Measurements from ENCODE around the gene ARHGAP25. TPM values are rescaled to one million over a fixed set of nuclear protein-coding genes. Genes with fewer than 3 reads are reported as not detected.

Gene ARHGAP25
- total and polyA plus RNA-seq, 10 of the 15 experiments (the other 5 are each of a cell fraction or from before 2014, with no cell fraction given) = 0.15 to 1.0 (median 0.46) TPM

GRCh38 chr2:68860111-68860510 is 125.5 kb downstream of the ARHGAP25 start:
- DNase-seq (ENCODE audit: low read depth, low spot score) = no peak
- RAD21 ChIA-PET (ENCODE audit: unreplicated experiment) = no interaction called here
- Histone ChIP-seq H4K20me1 (ENCODE audit: control insufficient read depth, insufficient read depth) (no peaks in the 10 kb centered on the region), H3K4me1 (ENCODE audit: control insufficient read depth, insufficient read depth, low read length) (no peaks in the 10 kb centered on the region), H3K4me2 (ENCODE audit: control insufficient read depth, insufficient read depth) (no peak overlapping the region), H3K9me3 (replicated peaks; ENCODE audit: control insufficient read depth, insufficient read depth, low read length) (no peaks in the 10 kb centered on the region), H3K27ac (ENCODE audit: control insufficient read depth, insufficient read depth) (no peak overlapping the region), H3K79me2 (ENCODE audit: control insufficient read depth, insufficient read depth, low read length) (no peaks in the 10 kb centered on the region), H3K4me3 (no peak overlapping the region), H2AFZ (ENCODE audit: control insufficient read depth, low read depth, low read length) (no peak overlapping the region), H3K36me3 (ENCODE audit: control insufficient read depth in 2 of 2, insufficient read depth in 2 of 2, low read length in 1 of 2) (no peaks in the 10 kb centered on the region), H3K9ac (ENCODE audit: control insufficient read depth, insufficient read depth, low read length) (no peak overlapping the region), H3K27me3 (replicated peaks in 1 of 2; ENCODE audit: control insufficient read depth in 2 of 2, insufficient read depth in 2 of 2, low read length in 1 of 2) (peaks cover 0 to 3% of the 10 kb centered on the region in 2 experiments; a peak in 2 of 4 replicates)
- WGBS (ENCODE audit: insufficient coverage, insufficient replicate concordance, low lambda C conversion rate, missing lambda C conversion rate) = 42% methylated on average over 3 of the region's 3 CpGs
- intact Hi-C loops (cut with micrococcal nuclease; ENCODE audit: unreplicated experiment) (no loop called here), in situ Hi-C loops (cut with MboI) (no loop called here)
- no TSS peak for BruUV-seq (replicated peaks)
- no peak for ATAC-seq
- no peak for FAIRE-seq
- POLR2A ChIA-PET = no interaction called here
- SMC1A ChIA-PET (ENCODE audit: uncharacterized antibody, unreplicated experiment) = interaction anchor here (1.4 kb wide), 1 partner anchor 13 kb away, joined by 3 read pairs; no protein-coding TSS in a partner anchor
- no peak for TF ChIP-seq GATAD2B (conservative IDR thresholded peaks at IDR 0.05; ENCODE audit: low read depth)
- TF ChIP-seq E2F8 (IDR thresholded peaks at IDR 0.05; ENCODE audit: low read depth, partially characterized antibody) = no peak
- no peak for TF ChIP-seq ZNF217 (IDR thresholded peaks at IDR 0.05)
- no peak for TF ChIP-seq ZNF274 (IDR thresholded peaks at IDR 0.05; ENCODE audit: insufficient read depth, insufficient read length)
- TF ChIP-seq PAX5 (IDR thresholded peaks at IDR 0.05; ENCODE audit: borderline replicate concordance, low read depth, low read length) = no peak
- no peak for TF ChIP-seq PKNOX1 (IDR thresholded peaks at IDR 0.05)
- CTCF ChIA-PET = interaction anchor here (1.2 kb wide), 1 partner anchor 83 kb away, joined by 3 read pairs; no protein-coding TSS in a partner anchor

Data from GM12878 (cell line).